Testis (tissue), 3 donors: ENCODE data around the gene MINK1. TPM values are rescaled to one million over a fixed set of nuclear protein-coding genes. Genes with fewer than 3 reads are reported as not detected.

Source experiments
- DNase-seq: peaks from one replicate; pipeline ENCODE4 v3.0.0-alpha.2; 2019
- H3K27ac ChIP-seq, 2 donors: fragments of 200-600 bp; sonication (generic); one replicate each; pipeline ENCODE4 v1.5.1; 2019
- H3K27me3 ChIP-seq: fragments of 200-600 bp; sonication (generic); one replicate; pipeline ENCODE4 v1.5.1; 2019
- H3K36me3 ChIP-seq: fragments of 200-600 bp; sonication (generic); one replicate; pipeline ENCODE4 v1.5.1; 2017; ENCODE audit warnings: low read depth; ENCODE audit errors: missing control alignments
- H3K4me1 ChIP-seq: fragments of 200-600 bp; sonication (generic); one replicate; pipeline ENCODE4 v1.5.1; 2019
- H3K4me3 ChIP-seq, 2 donors: fragments of 200-600 bp; sonication (generic); one replicate each; pipeline ENCODE4 v1.5.1; 2017 to 2019
- H3K9me3 ChIP-seq: fragments of 200-600 bp; sonication (generic); one replicate; pipeline ENCODE4 v1.5.1; 2017
- POLR2A ChIP-seq: fragments of 450-650 bp; IDR thresholded peaks from one replicate; pipeline ENCODE4 v1.6.1; 2017; ENCODE audit warnings: antibody characterized with exemption, mild to moderate bottlenecking, moderate library complexity
- WGBS, 2 donors: methylation state at CpG; one replicate each; pipeline ENCODE4 v1.1.5; 2018; 5-methylcytosine and 5-hydroxymethylcytosine counted together
- intact Hi-C: fragments of 100-400 bp; cut with DNase I; formaldehyde crosslinking; loops from one replicate; pipeline ENCODE4 v1.15.1; 2023; ENCODE audit warnings: low total_unique reads
- polyA plus RNA-seq: library from polyadenylated mRNA; stranded (reverse); fragments of 350-450 nt; fragmentation: Illumina TruSeq; extraction: RNeasy Lipid Tissue Mini Kit (QIAGEN cat#74804); gene quantifications from one replicate; pipeline ENCODE4 v1.2.3, GENCODE V29; 2014; ENCODE audit warnings: low read depth, low replicate concordance; ENCODE audit not compliant: insufficient read depth
- total RNA-seq, 2 donors: library from RNA; depleted of rRNA; stranded (reverse); fragments of >200 nt; gene quantifications; one replicate each; pipeline ENCODE4 v1.2.3, GENCODE V29; 2016
- TF ChIP-seq, protein P1 (sequence below), 3 experiments: fragments of 450-650 bp in 2 of 3; fragments of 200-600 bp in 1 of 3; sonication (generic) in 1 of 3; IDR thresholded peaks; one replicate each; pipeline ENCODE4 v1.5.1; 2016 to 2019; ENCODE audit warnings: antibody characterized with exemption in 3 of 3, mild to moderate bottlenecking in 2 of 3, moderate library complexity in 1 of 3

MINK1 gene
- total and polyA plus RNA-seq, 3 donors from 2014 or later, result 77.4 to 142 (median 135) TPM

GRCh38 chr17:4843321-4844000 is 10.3 kb downstream of the MINK1 start:
- Histone ChIP-seq H3K27ac (no peak overlapping the region), H3K36me3 (no peaks in the 10 kb centered on the region), H3K9me3 (no peaks in the 10 kb centered on the region), H3K27me3 (no peaks in the 10 kb centered on the region), H3K4me1 (peaks cover 30% of the 10 kb centered on the region), H3K4me3 (no peak overlapping the region)
- 77 to 90% methylated on average over 9 of the region's 9 CpGs for WGBS, 2 donors
- DNase-seq, result no peak
- TF ChIP-seq, protein P1, sequence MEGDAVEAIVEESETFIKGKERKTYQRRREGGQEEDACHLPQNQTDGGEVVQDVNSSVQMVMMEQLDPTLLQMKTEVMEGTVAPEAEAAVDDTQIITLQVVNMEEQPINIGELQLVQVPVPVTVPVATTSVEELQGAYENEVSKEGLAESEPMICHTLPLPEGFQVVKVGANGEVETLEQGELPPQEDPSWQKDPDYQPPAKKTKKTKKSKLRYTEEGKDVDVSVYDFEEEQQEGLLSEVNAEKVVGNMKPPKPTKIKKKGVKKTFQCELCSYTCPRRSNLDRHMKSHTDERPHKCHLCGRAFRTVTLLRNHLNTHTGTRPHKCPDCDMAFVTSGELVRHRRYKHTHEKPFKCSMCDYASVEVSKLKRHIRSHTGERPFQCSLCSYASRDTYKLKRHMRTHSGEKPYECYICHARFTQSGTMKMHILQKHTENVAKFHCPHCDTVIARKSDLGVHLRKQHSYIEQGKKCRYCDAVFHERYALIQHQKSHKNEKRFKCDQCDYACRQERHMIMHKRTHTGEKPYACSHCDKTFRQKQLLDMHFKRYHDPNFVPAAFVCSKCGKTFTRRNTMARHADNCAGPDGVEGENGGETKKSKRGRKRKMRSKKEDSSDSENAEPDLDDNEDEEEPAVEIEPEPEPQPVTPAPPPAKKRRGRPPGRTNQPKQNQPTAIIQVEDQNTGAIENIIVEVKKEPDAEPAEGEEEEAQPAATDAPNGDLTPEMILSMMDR (IDR thresholded peaks at IDR 0.05), result no peak
- no peak for TF ChIP-seq POLR2A
- intact Hi-C loops, result no loop called here

- Histone ChIP-seq H3K4me3 (no peak overlapping the region), H3K9me3 (no peaks in the 10 kb centered on the region), H3K4me1 (peaks cover 13% of the 10 kb centered on the region), H3K36me3 (no peaks in the 10 kb centered on the region), H3K27me3 (no peaks in the 10 kb centered on the region), H3K27ac (no peak overlapping the region)
- intact Hi-C loops, result no loop called here
- no peak for TF ChIP-seq POLR2A
- TF ChIP-seq, protein P1 (IDR thresholded peaks at IDR 0.05), result no peak
- DNase-seq, result no peak
- 87 to 90% methylated on average over 5 of the region's 5 CpGs for WGBS, 2 donors
These were observed 12.0 kb downstream of the MINK1 start for GRCh38 chr17:4845118-4845517.

- no peak overlapping the region for H3K27ac ChIP-seq
- H3K27me3 ChIP-seq, result no peaks in the 10 kb centered on the region
- no peak for TF ChIP-seq POLR2A
- TF ChIP-seq, protein P1 (IDR thresholded peaks at IDR 0.05), result no peak
- H3K4me3 ChIP-seq, result no peak overlapping the region
- H3K4me1 ChIP-seq, result peaks cover 14% of the 10 kb centered on the region
- no peaks in the 10 kb centered on the region for H3K9me3 ChIP-seq
- intact Hi-C loops, result no loop called here
- no peak for DNase-seq
- no peaks in the 10 kb centered on the region for H3K36me3 ChIP-seq
- WGBS, 2 donors, result 74 to 88% methylated on average over 12 to 13 of the region's 13 CpGs
These were observed 13.7 kb downstream of the MINK1 start for GRCh38 chr17:4846635-4847390.

- DNase-seq, result no peak
- Histone ChIP-seq H3K4me1 (peaks cover 17% of the 10 kb centered on the region), H3K9me3 (no peaks in the 10 kb centered on the region), H3K4me3 (no peak overlapping the region), H3K27ac (no peak overlapping the region), H3K27me3 (no peaks in the 10 kb centered on the region), H3K36me3 (no peaks in the 10 kb centered on the region)
- intact Hi-C loops, result no loop called here
- no peak for TF ChIP-seq POLR2A
- TF ChIP-seq, protein P1 (IDR thresholded peaks at IDR 0.05), result no peak
- 51 to 73% methylated on average over 4 to 5 of the region's 5 CpGs for WGBS, 2 donors
These were observed 15.9 kb downstream of the MINK1 start for GRCh38 chr17:4849011-4849536.
